A549 (cell line): ENCODE results near the gene BRAT1. TPM values are rescaled to one million over a fixed set of nuclear protein-coding genes. Genes with fewer than 3 reads are reported as not detected.

Experiments
- ATAC-seq, 2 experiments: fragments of 200-7000 bp in 1 of 2; fragments of >200 bp in 1 of 2; cut with Nextera tagmentation in 1 of 2; cut with Tn5 transposase in 1 of 2; 3 replicates each; pipeline versions ENCODE4 v1.8.0 to v1.9.1; 2018 to 2020; ENCODE audit warnings: mild to moderate bottlenecking in 1 of 2, moderate library complexity in 1 of 2
- CTCF ChIA-PET: fragments of 300-600 bp; sonication (Branson Sonifier 250); formaldehyde crosslinking; extraction: SDS; loops from one replicate; lab custom pipeline; 2021; ENCODE audit warnings: antibody characterized with exemption, inconsistent platforms; lab: Yijun Ruan, JAX
- POLR2A ChIA-PET: fragments of 350-600 bp; formaldehyde crosslinking; extraction: SDS; loops from one replicate; lab custom pipeline; 2021; ENCODE audit warnings: antibody characterized with exemption, inconsistent platforms; lab: Yijun Ruan, JAX
- DNase-seq, 2 experiments: peaks; one replicate each; pipeline versions ENCODE4 v3.0.0 to v3.0.0-alpha.2; 2011 to 2016; ENCODE audit warnings: low read depth in 1 of 2, low spot score in 1 of 2
- FAIRE-seq: peaks from 2 replicates; lab custom pipeline; 2011; peaks lifted over from hg19 to GRCh38; lab: Jason Lieb, UNC
- H3K27ac ChIP-seq, 2 experiments: fragments of >200 bp; sonication (Bioruptor Twin); formaldehyde crosslinking; 3 replicates each; pipeline ENCODE4 v1.5.1; 2016 to 2017
- H3K4me1 ChIP-seq: fragments of >200 bp; sonication (Bioruptor Twin); formaldehyde crosslinking; 3 replicates; pipeline ENCODE4 v1.6.1; 2016
- H3K4me2 ChIP-seq: fragments of >200 bp; sonication (Bioruptor Twin); formaldehyde crosslinking; 3 replicates; pipeline ENCODE4 v1.6.1; 2016
- H3K4me3 ChIP-seq: fragments of >200 bp; sonication (Bioruptor Twin); formaldehyde crosslinking; 3 replicates; pipeline ENCODE4 v1.5.1; 2016
- H3K9me3 ChIP-seq: fragments of >200 bp; sonication (Bioruptor Twin); formaldehyde crosslinking; 3 replicates; pipeline ENCODE4 v1.6.1; 2016
- BHLHE40 ChIP-seq: IDR thresholded peaks from 2 replicates; pipeline ENCODE4 v1.6.1; 2012; ENCODE audit warnings: low read depth, low read length, inconsistent platforms
- CBX2 ChIP-seq: fragments of 200-600 bp; sonication (generic); IDR thresholded peaks from 2 replicates; pipeline ENCODE4 v1.6.1; 2016; ENCODE audit warnings: low read depth, mild to moderate bottlenecking, borderline replicate concordance
- CBX8 ChIP-seq: fragments of 200-600 bp; sonication (generic); IDR thresholded peaks from 2 replicates; pipeline ENCODE4 v1.6.1; 2016
- CEBPB ChIP-seq, 2 experiments: fragments of >200 bp in 1 of 2; sonication (Bioruptor Twin) in 1 of 2; formaldehyde crosslinking in 1 of 2; IDR thresholded peaks; 2 replicates each; pipeline ENCODE4 v1.6.1; 2012 to 2016
- CHD2 ChIP-seq: fragments of 150-350 bp; IDR thresholded peaks from 2 replicates; pipeline ENCODE4 v1.6.1; 2014; ENCODE audit warnings: low read length; ENCODE audit not compliant: partially characterized antibody
- FOXS1 ChIP-seq: fragments of 250-450 bp; sonication (Bioruptor Pico); IDR thresholded peaks from 2 replicates; pipeline ENCODE4 v1.5.0; 2020; ENCODE audit warnings: mild to moderate bottlenecking, moderate library complexity
- HEYL ChIP-seq: fragments of 250-450 bp; sonication (Bioruptor Pico); IDR thresholded peaks from 2 replicates; pipeline ENCODE4 v1.8.0; 2021; ENCODE audit warnings: mild to moderate bottlenecking, moderate library complexity
- KDM5A ChIP-seq: fragments of 200-600 bp; sonication (generic); IDR thresholded peaks from 2 replicates; pipeline ENCODE4 v1.6.1; 2016; ENCODE audit warnings: antibody characterized with exemption, mild to moderate bottlenecking
- MYC ChIP-seq: IDR thresholded peaks from 2 replicates; pipeline ENCODE4 v1.6.1; 2012; ENCODE audit warnings: mild to moderate bottlenecking, inconsistent platforms, low read length, improper control_type of control experiment, borderline replicate concordance
- NR3C1 ChIP-seq: fragments of >200 bp; sonication (Bioruptor Twin); formaldehyde crosslinking; IDR thresholded peaks from 3 replicates; pipeline ENCODE4 v1.6.1; 2017
- PHF8 ChIP-seq: fragments of 200-600 bp; sonication (generic); IDR thresholded peaks from 2 replicates; pipeline ENCODE4 v1.6.1; 2016; ENCODE audit warnings: low read depth, mild to moderate bottlenecking, antibody characterized with exemption, moderate library complexity, borderline replicate concordance
- POLR2A ChIP-seq: IDR thresholded peaks from 2 replicates; pipeline ENCODE4 v1.6.1; 2012; ENCODE audit warnings: mild to moderate bottlenecking, low read length
- POLR2AphosphoS2 ChIP-seq: conservative IDR thresholded peaks from 2 replicates; pipeline ENCODE4 v1.6.1; 2012; ENCODE audit warnings: low read length, improper control_type of control experiment, inconsistent platforms
- RAD21 ChIP-seq, 2 experiments: fragments of >200 bp in 1 of 2; sonication (Bioruptor Twin) in 1 of 2; formaldehyde crosslinking in 1 of 2; IDR thresholded peaks in 1 of 2; conservative IDR thresholded peaks in 1 of 2; 2 replicates in 1 of 2; 3 replicates in 1 of 2; pipeline ENCODE4 v1.6.1; 2012 to 2018; ENCODE audit warnings: inconsistent platforms in 1 of 2
- RCOR1 ChIP-seq: fragments of 150-350 bp; IDR thresholded peaks from 2 replicates; pipeline ENCODE4 v1.6.1; 2014; ENCODE audit warnings: antibody characterized with exemption, low read length, low read depth
- RFX5 ChIP-seq: fragments of 450-650 bp; IDR thresholded peaks from 2 replicates; pipeline ENCODE4 v1.7.1; 2014; ENCODE audit warnings: antibody characterized with exemption, mild to moderate bottlenecking, moderate library complexity
- ZC3H11A ChIP-seq: fragments of 450-650 bp; IDR thresholded peaks from 2 replicates; pipeline ENCODE4 v1.6.1; 2014; ENCODE audit warnings: antibody characterized with exemption, mild to moderate bottlenecking
- WGBS: methylation state at CpG from one replicate; pipeline ENCODE4 v1.1.6; 2017; ENCODE audit errors: missing lambda C conversion rate; 5-methylcytosine and 5-hydroxymethylcytosine counted together
- polyA plus RNA-seq, 4 experiments: library from polyadenylated mRNA; depleted of rRNA in 3 of 4; stranded (reverse); fragments of >200 nt; fragmentation: RNase III in 1 of 4; extraction: RNeasy Plus Mini Kit Qiagen cat#74134 plus additional on column Dnase treatment in 1 of 4; gene quantifications; 2 replicates in 3 of 4; 3 replicates in 1 of 4; pipeline ENCODE4 v1.2.3, GENCODE V29; 2011 to 2017
- TF ChIP-seq, protein P1 (sequence below): fragments of 200-600 bp; sonication (generic); IDR thresholded peaks from 2 replicates; pipeline ENCODE4 v1.6.1; 2016; ENCODE audit warnings: antibody characterized with exemption, mild to moderate bottlenecking, moderate library complexity
- TF ChIP-seq, protein P2 (sequence below): IDR thresholded peaks from 2 replicates; pipeline ENCODE4 v1.6.1; 2012; ENCODE audit warnings: low read depth, borderline replicate concordance
- TF ChIP-seq, protein P3 (sequence below): fragments of 150-350 bp; IDR thresholded peaks from 2 replicates; pipeline ENCODE4 v1.6.1; 2014; ENCODE audit warnings: low read depth, mild to moderate bottlenecking, low read length
- TF ChIP-seq, protein P4 (sequence below): fragments of 250-450 bp; sonication (Bioruptor Pico); IDR thresholded peaks from 2 replicates; pipeline ENCODE4 v1.5.0; 2020; ENCODE audit warnings: low read depth, mild to moderate bottlenecking, moderate library complexity

The BRAT1 gene
- polyA plus RNA-seq, 2 of the 4 experiments (the other 2 are of a cell fraction), result 11.9 to 25.6 TPM

DNA sequence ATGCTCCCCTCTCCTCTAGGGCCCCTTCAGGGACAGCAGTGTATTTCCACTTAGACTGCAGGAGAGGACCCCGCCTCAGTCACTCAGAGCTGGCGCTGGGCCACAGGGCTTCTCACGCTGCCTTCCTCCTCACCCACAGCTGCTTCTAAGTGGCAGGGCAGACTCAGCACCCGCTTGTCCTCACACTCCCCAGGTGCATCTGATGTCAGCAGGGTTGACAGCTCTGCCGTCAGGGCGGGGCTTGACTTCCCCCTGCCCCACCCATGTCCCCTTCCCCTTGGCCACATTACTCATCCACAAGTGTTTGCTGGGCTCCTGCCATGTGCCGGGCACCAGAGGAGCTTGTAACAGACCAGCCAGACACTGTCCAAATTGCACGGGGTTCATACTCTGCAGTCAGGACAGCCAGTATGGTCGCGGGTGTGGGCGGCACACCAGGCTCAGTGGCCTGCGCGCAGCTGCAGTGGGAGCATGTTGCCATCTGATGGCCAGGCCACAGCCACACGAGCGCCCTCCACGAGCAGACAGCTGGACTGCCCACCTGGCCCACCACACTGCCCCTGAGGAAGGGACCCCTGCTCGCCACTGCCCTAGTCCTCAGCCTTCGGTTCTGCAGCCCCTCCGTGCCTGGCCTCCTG, 47.2 kb upstream of the BRAT1 start:
- TF ChIP-seq RCOR1, result no peak
- no peak for TF ChIP-seq MYC
- TF ChIP-seq, protein P1, sequence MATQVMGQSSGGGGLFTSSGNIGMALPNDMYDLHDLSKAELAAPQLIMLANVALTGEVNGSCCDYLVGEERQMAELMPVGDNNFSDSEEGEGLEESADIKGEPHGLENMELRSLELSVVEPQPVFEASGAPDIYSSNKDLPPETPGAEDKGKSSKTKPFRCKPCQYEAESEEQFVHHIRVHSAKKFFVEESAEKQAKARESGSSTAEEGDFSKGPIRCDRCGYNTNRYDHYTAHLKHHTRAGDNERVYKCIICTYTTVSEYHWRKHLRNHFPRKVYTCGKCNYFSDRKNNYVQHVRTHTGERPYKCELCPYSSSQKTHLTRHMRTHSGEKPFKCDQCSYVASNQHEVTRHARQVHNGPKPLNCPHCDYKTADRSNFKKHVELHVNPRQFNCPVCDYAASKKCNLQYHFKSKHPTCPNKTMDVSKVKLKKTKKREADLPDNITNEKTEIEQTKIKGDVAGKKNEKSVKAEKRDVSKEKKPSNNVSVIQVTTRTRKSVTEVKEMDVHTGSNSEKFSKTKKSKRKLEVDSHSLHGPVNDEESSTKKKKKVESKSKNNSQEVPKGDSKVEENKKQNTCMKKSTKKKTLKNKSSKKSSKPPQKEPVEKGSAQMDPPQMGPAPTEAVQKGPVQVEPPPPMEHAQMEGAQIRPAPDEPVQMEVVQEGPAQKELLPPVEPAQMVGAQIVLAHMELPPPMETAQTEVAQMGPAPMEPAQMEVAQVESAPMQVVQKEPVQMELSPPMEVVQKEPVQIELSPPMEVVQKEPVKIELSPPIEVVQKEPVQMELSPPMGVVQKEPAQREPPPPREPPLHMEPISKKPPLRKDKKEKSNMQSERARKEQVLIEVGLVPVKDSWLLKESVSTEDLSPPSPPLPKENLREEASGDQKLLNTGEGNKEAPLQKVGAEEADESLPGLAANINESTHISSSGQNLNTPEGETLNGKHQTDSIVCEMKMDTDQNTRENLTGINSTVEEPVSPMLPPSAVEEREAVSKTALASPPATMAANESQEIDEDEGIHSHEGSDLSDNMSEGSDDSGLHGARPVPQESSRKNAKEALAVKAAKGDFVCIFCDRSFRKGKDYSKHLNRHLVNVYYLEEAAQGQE, result no peak
- TF ChIP-seq FOXS1 (CRISPR knock-in tag), result no peak
- no peak for TF ChIP-seq CBX8
- TF ChIP-seq KDM5A, result no peak
- TF ChIP-seq, protein P2, sequence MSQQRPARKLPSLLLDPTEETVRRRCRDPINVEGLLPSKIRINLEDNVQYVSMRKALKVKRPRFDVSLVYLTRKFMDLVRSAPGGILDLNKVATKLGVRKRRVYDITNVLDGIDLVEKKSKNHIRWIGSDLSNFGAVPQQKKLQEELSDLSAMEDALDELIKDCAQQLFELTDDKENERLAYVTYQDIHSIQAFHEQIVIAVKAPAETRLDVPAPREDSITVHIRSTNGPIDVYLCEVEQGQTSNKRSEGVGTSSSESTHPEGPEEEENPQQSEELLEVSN, result no peak
- no peak for TF ChIP-seq PHF8
- no peak for TF ChIP-seq POLR2AphosphoS2
- TF ChIP-seq BHLHE40, result no peak
- no peak for TF ChIP-seq NR3C1
- TF ChIP-seq POLR2A, result no peak
- TF ChIP-seq CEBPB (IDR thresholded peaks at IDR 0.05), result no peak
- Histone ChIP-seq H3K27ac (no peak overlapping the region), H3K4me3 (no peak overlapping the region), H3K9me3 (no peaks in the 10 kb centered on the region), H3K4me1 (no peaks in the 10 kb centered on the region), H3K4me2 (no peak overlapping the region)
- POLR2A ChIA-PET, result no interaction called here
- 92% methylated on average over 19 of the region's 19 CpGs for WGBS
- FAIRE-seq, result no peak
- DNase-seq, result no peak
- ATAC-seq, result no peak; a peak in 1 of 6 replicates
- CTCF ChIA-PET, result interaction anchor here (0.6 to 3.4 kb wide), 5 partner anchors 13 to 944 kb away, joined by 3 to 11 read pairs (median 4); no protein-coding TSS in a partner anchor

DNA sequence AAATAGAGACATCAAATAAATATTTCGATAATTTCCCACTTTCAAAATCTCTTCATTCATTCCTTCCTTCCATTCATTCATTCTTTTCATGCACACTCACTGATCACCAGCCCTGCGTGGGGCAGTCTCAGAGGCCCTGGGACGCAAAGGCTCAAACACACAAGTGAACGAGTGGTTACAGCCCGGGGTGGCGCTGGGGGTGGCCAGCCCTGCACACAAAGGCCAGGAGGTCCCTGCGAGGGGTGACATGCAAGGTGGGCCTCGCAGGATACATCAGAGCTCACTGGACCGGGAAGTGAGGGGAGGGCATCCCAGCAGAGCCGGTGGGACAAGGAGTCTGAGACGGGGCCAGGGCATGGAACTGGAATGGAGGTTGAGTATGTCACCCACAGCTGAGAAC, 46.6 kb upstream of the BRAT1 start:
- TF ChIP-seq CBX2 (no peak), RAD21 (conservative IDR thresholded peaks at IDR 0.05 in 1 of 2, IDR thresholded peaks at IDR 0.05 in 1 of 2) (no peak), RFX5 (no peak), HEYL (CRISPR knock-in tag) (no peak), CHD2 (no peak), ZC3H11A (no peak), BHLHE40 (no peak)
- TF ChIP-seq, protein P3, sequence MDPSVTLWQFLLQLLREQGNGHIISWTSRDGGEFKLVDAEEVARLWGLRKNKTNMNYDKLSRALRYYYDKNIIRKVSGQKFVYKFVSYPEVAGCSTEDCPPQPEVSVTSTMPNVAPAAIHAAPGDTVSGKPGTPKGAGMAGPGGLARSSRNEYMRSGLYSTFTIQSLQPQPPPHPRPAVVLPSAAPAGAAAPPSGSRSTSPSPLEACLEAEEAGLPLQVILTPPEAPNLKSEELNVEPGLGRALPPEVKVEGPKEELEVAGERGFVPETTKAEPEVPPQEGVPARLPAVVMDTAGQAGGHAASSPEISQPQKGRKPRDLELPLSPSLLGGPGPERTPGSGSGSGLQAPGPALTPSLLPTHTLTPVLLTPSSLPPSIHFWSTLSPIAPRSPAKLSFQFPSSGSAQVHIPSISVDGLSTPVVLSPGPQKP, result no peak
- TF ChIP-seq, protein P4, sequence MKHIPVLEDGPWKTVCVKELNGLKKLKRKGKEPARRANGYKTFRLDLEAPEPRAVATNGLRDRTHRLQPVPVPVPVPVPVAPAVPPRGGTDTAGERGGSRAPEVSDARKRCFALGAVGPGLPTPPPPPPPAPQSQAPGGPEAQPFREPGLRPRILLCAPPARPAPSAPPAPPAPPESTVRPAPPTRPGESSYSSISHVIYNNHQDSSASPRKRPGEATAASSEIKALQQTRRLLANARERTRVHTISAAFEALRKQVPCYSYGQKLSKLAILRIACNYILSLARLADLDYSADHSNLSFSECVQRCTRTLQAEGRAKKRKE (CRISPR knock-in tag), result no peak
- TF ChIP-seq, protein P1, result no peak
- FAIRE-seq (no peak), ATAC-seq (no peak; a peak in 2 of 6 replicates), DNase-seq (no peak)
- WGBS, result 89% methylated on average over 11 of the region's 11 CpGs
- Histone ChIP-seq H3K27ac (no peak overlapping the region), H3K4me1 (no peaks in the 10 kb centered on the region), H3K4me3 (no peak overlapping the region), H3K9me3 (no peaks in the 10 kb centered on the region), H3K4me2 (no peak overlapping the region)
- CTCF ChIA-PET, result interaction anchor here (0.6 to 3.4 kb wide), 3 partner anchors 15 to 943 kb away, joined by 3 to 11 read pairs (median 5); no protein-coding TSS in a partner anchor
- POLR2A ChIA-PET, result no interaction called here
